ENCODE results near the gene OR2T2.
"Not testable (repeated sequence)": the region's sequence is repeated elsewhere in the genome, so short reads cannot be mapped to it uniquely, and the experiment has no call there.

OR2T2 gene

DNA sequence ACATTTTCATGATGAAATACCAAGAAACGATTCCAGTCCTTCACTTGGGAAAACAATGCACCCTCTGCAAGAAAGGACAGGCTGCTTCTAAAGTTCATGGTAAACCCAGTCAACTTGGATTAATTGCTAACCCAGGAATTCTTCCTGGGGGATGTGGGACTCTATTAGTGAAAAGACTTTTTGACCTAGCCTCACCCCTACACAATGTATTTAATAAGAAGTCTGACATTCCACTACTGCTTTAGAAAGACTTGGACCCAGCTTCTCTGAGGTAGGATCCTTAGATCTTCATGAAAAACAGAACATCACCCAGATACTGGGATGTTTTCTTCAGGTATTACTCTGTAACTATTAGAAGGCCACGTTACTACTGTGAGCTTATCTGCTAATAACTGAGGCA lies at the start of gene OR2T2:
Gene OR2T2 (plus strand): TSS at position 239 of the 400 bp plus-strand sequence. CDS start 7,161 bp downstream, outside the sequence.
- DNase-seq: not testable (repeated sequence)

GRCh38 chr1:248402748-248403147 lies 42.7 kb upstream of the OR2T2 start, which contains the start of gene OR2T1:
TSS of gene OR2T1 (plus strand) at chr1:248403048. CDS start at chr1:248406148, 3,100 bp downstream.
- no peak for DNase-seq

DNA sequence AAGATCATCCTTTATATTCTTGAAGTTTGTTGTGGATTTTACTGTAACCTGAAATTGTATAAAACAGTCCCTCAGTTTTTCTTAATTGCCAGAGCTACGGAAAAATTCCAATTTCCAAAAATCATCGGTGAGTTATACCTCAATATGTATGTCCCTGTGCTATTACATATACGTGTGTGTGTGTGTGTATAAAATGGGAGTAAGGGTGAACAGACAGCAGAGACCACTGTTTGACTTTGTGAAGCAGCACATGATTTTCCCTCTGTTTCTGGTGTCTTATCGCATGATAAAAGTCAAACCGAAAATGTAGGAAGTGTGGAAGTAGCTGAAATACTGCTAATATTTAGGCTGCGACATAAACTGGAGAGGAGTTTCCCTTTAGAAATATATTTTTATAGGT lies 41.4 kb upstream of the OR2T2 start:
- DNase-seq: no peak

GRCh38 chr1:248406721-248407692 lies 38.4 kb upstream of the OR2T2 start:
- DNase-seq: no peak

DNA sequence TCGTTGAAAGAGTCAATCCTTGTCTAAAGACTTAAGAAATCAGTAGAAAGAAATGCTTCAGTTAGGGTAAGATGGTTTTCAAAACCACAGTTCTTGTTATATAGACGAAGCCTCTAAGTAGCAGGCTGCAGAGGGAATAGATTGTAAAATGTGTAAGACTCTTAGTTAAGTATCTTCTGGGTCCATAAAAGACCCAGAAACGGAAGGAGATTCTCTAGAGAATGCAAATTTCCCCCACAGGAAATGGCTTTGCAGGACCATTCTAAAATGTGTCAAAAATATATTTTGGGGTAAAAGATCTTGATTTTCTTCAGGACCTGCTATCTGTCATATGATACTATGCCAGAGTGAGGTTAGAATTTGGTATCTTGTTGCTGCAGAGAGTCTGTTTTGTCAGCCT lies 29.2 kb upstream of the OR2T2 start:
- no peak for DNase-seq

DNA sequence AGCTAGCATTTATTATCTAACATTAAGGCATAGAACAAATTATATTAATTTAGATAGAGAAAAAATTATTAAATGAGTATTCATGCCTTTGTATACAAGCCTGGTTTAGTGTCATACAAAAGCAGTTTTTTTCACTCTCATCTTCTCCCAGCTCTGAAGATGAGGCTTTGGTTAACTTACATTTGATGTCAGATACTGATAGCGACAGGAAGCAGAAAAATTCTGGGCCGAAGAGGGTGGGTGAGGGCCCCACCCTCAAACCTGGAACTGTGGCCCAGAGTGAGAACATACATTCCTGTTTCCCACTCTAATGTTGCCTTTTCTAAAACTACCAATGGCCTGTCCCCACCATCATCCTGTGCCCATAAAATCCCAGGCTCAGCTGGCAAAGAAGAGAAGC lies 27.6 kb upstream of the OR2T2 start:
- DNase-seq: no peak

- no peak for DNase-seq
These were observed 24.1 kb upstream of the OR2T2 start for GRCh38 chr1:248421384-248421783.

- DNase-seq: not testable (repeated sequence)
These were observed 17.8 kb upstream of the OR2T2 start for GRCh38 chr1:248427526-248428191.

GRCh38 chr1:248428192-248428533 lies 17.3 kb upstream of the OR2T2 start:
- DNase-seq: not testable (repeated sequence)

GRCh38 chr1:248431683-248432082 lies 13.8 kb upstream of the OR2T2 start:
- DNase-seq: not testable (repeated sequence)

- not testable (repeated sequence) for DNase-seq
These were observed 13.2 kb upstream of the OR2T2 start for GRCh38 chr1:248432201-248432600.

GRCh38 chr1:248433811-248434415 lies 11.5 kb upstream of the OR2T2 start:
- not testable (repeated sequence) for DNase-seq

DNA sequence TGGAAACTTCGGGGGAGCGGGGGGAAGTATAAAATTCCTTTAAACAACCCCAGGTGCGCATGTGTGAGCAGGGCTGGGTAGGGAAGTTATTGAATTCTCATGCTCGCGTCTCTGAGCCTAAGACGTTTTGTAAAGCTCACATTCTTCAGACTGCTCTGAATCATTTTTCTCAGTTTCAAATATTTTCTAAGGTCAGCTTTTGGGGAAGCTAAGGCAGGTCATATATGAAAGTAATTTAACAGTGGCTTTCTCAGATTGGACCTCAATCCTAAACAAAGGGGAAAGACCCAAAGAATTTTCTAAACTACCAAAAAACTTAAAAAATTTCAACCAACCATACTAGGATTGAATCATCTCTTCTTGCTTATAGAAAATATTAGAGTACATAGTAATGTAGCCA lies 10.5 kb upstream of the OR2T2 start:
- not testable (repeated sequence) for DNase-seq

DNA sequence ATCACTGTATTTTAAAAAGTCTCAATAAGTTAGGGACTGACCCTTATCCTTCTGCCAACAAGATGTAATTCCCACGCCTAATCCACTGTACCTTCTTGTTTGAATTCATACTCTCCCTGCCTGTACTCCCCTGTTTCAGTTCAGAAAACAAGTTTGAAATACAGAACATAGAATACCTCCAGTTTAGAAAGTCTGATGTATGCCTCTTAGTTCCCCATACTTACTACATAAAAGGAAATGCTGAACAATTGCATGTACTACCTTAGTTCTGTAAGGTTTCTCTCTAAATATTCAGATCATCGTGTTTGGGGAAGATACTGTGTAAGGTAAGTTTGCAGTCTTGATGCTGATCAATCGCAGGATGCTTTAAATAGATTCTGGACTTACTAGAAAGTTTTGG lies 9.1 kb upstream of the OR2T2 start:
- DNase-seq: not testable (repeated sequence)

- DNase-seq: not testable (repeated sequence)
These were observed 6.8 kb upstream of the OR2T2 start for GRCh38 chr1:248438668-248439067.

DNA sequence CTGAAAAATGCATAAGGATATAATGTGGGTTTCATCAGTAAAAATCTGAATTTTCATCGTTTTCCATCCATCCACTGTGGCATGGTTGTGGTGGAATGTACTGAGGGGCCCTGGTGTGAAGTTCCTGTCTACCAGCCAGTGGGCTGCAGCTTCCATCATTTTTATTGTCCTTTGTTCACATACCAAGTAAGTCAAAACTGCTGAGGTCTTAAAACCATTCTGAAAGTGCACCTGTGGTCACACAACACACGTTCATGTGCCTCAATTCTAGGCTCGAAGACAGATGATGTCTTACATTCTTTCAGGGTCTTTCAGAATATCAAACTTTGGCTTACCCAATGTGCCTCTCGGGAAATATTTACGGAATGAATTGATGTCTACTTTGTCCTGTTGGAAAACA lies 6.2 kb upstream of the OR2T2 start:
- DNase-seq: not testable (repeated sequence)

DNA sequence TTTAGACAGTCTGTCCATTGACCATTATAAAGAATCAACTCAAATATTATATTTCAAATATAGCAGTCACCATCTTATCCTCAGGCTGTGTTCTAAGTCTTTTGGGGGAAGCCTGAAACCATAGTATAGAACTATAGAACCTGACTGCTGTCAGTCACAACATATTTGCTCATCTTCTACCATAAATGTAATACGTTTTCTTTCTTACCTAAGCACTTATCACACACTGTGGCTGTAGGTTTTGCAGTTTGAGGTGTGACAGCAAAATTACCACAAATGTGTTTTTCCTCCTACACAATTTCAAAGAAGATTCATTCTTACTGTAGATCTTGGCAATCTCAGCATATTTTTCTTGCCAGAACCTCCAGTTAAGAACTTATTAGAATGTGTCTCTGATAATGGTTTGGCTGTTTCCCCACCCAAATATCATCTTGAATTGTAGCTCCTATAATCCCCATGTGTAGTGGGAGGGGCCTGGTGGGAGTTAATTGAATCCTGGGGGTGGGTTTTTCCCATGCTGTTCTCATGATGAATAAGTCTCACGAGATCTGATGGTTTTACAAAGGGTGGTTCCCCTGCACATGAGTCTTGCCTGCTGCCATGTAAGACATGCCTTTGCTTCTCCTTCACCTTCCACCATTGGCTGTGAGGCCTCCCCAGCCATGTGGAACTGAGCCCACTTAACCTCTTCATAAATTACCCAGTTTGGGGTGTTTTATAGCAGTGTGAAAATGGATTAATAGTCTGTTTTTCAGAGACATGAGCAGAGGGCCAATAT lies 2.7 kb upstream of the OR2T2 start:
- DNase-seq: not testable (repeated sequence)

DNA sequence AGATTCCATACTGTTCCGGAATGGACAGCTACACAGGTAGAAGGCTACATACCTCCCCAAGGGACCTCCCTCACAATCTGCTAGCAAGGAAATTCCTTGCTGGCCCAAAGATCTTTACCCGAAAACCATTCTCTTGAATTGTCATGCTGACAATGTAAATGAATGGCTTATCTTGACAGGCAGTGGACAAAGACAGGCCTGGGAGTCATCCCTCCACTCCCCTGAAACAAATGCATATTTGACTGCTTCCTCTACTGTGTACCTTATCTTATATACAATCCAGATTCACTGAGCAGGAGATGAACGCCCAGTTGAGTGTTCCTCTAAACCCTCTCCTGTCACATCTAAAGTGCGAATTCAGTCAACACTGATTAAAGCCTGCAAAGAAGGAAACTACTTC lies 834 bp upstream of the OR2T2 start:
- not testable (repeated sequence) for DNase-seq

GRCh38 chr1:248448409-248449074 lies 3.1 kb downstream of the OR2T2 start:
- not testable (repeated sequence) for DNase-seq

GRCh38 chr1:248449821-248450465 lies 4.5 kb downstream of the OR2T2 start:
- not testable (repeated sequence) for DNase-seq

DNA sequence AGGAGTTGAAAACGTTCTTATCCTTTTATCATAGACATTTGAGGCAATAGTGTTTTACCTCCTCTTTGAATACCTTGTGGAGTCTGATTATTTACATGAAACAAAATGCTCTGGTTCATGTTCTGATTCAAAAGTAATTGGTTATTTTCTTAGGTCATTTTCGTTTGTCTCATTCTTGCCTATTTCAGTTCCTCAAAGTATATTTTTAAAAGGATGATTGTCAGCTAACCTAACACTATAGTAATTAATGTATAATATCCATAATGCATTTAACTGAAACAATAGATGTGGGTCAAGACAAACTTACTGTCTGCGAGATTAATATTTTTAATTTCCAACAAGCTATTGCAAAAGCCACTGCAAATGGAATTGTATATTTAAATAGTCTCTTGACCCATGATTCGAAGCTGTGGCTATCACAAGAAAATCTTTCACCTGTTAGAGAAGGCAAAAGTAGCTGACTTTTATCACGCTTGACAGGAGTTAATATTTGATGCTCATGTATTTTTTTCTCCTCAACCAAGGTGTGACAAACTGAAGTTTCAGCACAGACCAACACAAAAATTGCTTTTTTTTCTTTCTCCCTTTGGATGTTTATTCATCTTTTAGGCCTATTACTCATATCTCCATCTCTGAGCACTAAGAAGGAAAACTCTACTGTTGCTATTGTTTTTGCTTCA lies 5.2 kb downstream of the OR2T2 start:
- not testable (repeated sequence) for DNase-seq

Data from NCI-H187 treated with DMSO at 0.1 percent for 48 hours (cell line).